A549 (cell line): ENCODE measurements around the gene KLF16.

Experiments used
- BHLHE40 ChIP-seq: IDR thresholded peaks from 2 replicates; pipeline ENCODE4 v1.6.1; 2012; ENCODE audit warnings: low read depth, low read length, inconsistent platforms
- CHD2 ChIP-seq: fragments of 150-350 bp; IDR thresholded peaks from 2 replicates; pipeline ENCODE4 v1.6.1; 2014; ENCODE audit warnings: low read length; ENCODE audit not compliant: partially characterized antibody
- HDAC2 ChIP-seq: fragments of 200-600 bp; sonication (generic); IDR thresholded peaks from 2 replicates; pipeline ENCODE4 v1.6.1; 2016
- JUNB ChIP-seq: fragments of >200 bp; sonication (Bioruptor Twin); formaldehyde crosslinking; IDR thresholded peaks from 2 replicates; pipeline ENCODE4 v1.6.1; 2016
- POLR2A ChIP-seq: IDR thresholded peaks from 2 replicates; pipeline ENCODE4 v1.6.1; 2012; ENCODE audit warnings: mild to moderate bottlenecking, low read length
- ZSCAN20 ChIP-seq: fragments of 250-450 bp; sonication (Bioruptor Pico); IDR thresholded peaks from 2 replicates; pipeline ENCODE4 v1.8.0; 2022; ENCODE audit warnings: mild to moderate bottlenecking, moderate library complexity
- TF ChIP-seq, protein P1 (sequence below): fragments of >200 bp; sonication (Bioruptor Twin); formaldehyde crosslinking; IDR thresholded peaks from 3 replicates; pipeline ENCODE4 v1.6.1; 2016

DNA sequence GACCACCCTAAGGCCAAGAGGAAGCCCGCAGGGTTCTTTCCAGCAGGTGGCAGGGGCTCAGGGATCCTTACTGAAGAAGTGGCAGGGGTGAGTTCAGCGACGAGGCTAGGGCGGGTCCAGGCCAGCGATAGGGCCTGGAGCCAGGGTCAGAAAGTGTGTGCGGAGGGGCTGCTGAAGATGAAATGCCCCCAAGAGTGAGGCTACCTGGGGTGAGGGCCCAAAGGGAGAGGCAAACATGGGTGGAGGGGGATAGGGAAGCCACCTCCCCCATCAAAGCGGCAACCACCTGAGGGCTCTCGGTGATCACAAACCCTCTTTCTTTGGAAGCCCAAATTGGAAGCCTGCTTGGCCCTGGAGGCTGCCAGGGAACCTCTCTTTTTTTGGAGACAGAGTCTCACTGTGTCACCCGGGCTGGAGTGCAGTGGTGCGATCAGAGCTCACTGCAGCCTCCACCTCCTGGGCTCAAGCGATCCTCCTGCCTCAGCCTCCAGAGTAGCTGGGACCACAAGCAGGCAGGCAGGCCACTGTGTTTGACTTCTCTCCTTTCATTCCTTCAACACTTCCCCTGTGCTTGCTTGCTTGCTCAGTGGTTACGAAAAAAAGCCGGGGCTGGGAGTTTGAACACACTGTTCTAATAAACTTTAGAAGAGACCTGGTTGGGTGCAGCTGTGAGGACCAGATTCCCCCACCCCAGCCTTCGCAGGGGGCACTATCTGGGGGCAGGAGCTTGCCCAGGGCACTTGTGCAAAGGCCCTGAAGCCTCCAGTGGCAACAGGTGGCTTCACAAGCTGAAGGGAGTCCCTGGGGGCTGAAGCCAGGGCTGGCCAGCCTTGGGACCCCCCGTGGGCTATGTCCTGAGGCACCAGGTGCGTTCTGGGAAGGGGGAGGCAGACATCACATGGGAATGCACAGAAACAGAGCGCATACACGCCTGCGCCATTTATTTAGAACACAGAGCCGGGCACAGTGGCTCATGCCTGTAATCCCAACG is 49.9 kb downstream of the KLF16 start:
- TF ChIP-seq CHD2 = no peak
- no peak for TF ChIP-seq POLR2A
- TF ChIP-seq HDAC2 = no peak
- TF ChIP-seq BHLHE40 = no peak
- no peak for TF ChIP-seq JUNB
- no peak for TF ChIP-seq ZSCAN20
- TF ChIP-seq, protein P1, sequence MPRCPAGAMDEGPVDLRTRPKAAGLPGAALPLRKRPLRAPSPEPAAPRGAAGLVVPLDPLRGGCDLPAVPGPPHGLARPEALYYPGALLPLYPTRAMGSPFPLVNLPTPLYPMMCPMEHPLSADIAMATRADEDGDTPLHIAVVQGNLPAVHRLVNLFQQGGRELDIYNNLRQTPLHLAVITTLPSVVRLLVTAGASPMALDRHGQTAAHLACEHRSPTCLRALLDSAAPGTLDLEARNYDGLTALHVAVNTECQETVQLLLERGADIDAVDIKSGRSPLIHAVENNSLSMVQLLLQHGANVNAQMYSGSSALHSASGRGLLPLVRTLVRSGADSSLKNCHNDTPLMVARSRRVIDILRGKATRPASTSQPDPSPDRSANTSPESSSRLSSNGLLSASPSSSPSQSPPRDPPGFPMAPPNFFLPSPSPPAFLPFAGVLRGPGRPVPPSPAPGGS = no peak
